GM10248 (cell line): ENCODE data around the gene UBE2V1.

Experiments used
- CTCF ChIA-PET: fragments of 300-600 bp; sonication (Branson Sonifier 250); formaldehyde crosslinking; extraction: SDS; loops from one replicate; lab custom pipeline; 2021; ENCODE audit warnings: antibody characterized with exemption; lab: Yijun Ruan, JAX
- POLR2A ChIA-PET: fragments of 350-650 bp; sonication (Branson Sonifier 250); formaldehyde crosslinking; extraction: SDS; loops from one replicate; lab custom pipeline; 2020; ENCODE audit warnings: antibody characterized with exemption; lab: Yijun Ruan, JAX
- DNase-seq: peaks from one replicate; pipeline ENCODE4 v3.0.0; 2012; ENCODE audit errors: extremely low spot score
- CTCF ChIP-seq: IDR thresholded peaks from 2 replicates; pipeline ENCODE4 v1.5.1; 2012; ENCODE audit warnings: mild to moderate bottlenecking, low read depth; ENCODE audit errors: extremely low read depth, missing control alignments, control extremely low read depth

The UBE2V1 gene

GRCh38 chr20:50054626-50055511 is 58.1 kb downstream of the UBE2V1 start:
- ChIA-PET POLR2A (no interaction called here), CTCF (no interaction called here)
- TF ChIP-seq CTCF, result no peak
- no peak for DNase-seq

GRCh38 chr20:50054231-50054547 is 58.8 kb downstream of the UBE2V1 start:
- POLR2A ChIA-PET, result no interaction called here

GRCh38 chr20:50053362-50054230 is 59.4 kb downstream of the UBE2V1 start:
- CTCF ChIA-PET, result interaction anchor here (1.3 kb wide), 1 partner anchor 74 kb away, joined by 3 read pairs; no protein-coding TSS in a partner anchor
- no peak for DNase-seq
- POLR2A ChIA-PET, result no interaction called here
- no peak for TF ChIP-seq CTCF

More at GRCh38 chr20:50054231-50054547, 58.8 kb downstream of the UBE2V1 start:
- no peak for DNase-seq
- CTCF ChIA-PET, result no interaction called here
- no peak for TF ChIP-seq CTCF

GRCh38 chr20:50052550-50053361 is 60.2 kb downstream of the UBE2V1 start:
- ChIA-PET CTCF (interaction anchor here (1.3 kb wide), 1 partner anchor 73 kb away, joined by 3 read pairs; no protein-coding TSS in a partner anchor), POLR2A (interaction anchor here (0.6 kb wide), 1 partner anchor 988 kb away, joined by 3 read pairs; no protein-coding TSS in a partner anchor)
- DNase-seq, result no peak
- no peak for TF ChIP-seq CTCF

- POLR2A ChIA-PET, result no interaction called here
- TF ChIP-seq CTCF, result no peak
- no peak for DNase-seq
- CTCF ChIA-PET, result no interaction called here
Observed at GRCh38 chr20:50050660-50051308, 62.2 kb downstream of the UBE2V1 start.
